HEK293 (cell line): Measurements from ENCODE around the gene SLC19A1.
A peak's percentile ranks its signal among the peaks of the same experiment; 100 is the strongest.

Source experiments
- CTCF ChIA-PET: fragments of 350-600 bp; formaldehyde crosslinking; extraction: SDS; loops from one replicate; lab custom pipeline; 2021; ENCODE audit warnings: antibody characterized with exemption; lab: Yijun Ruan, JAX
- POLR2A ChIA-PET: fragments of 300-600 bp; formaldehyde crosslinking; extraction: SDS; loops from one replicate; lab custom pipeline; 2020; ENCODE audit warnings: antibody characterized with exemption, inconsistent platforms; lab: Yijun Ruan, JAX
- H3K27ac ChIP-seq: fragments of 200-500 bp; sonication (Bioruptor generic); 2 replicates; pipeline ENCODE4 v1.5.1; 2014; ENCODE audit warnings: low read depth, low read length, control low read depth, inconsistent platforms; ENCODE audit errors: extremely low read depth
- H3K36me3 ChIP-seq, 2 experiments: fragments of 200-500 bp in 1 of 2; sonication (Bioruptor generic) in 1 of 2; 1 replicate in 1 of 2; 2 replicates in 1 of 2; pipeline ENCODE4 v1.5.1; 2014 to 2017; ENCODE audit warnings: inconsistent platforms in 2 of 2, low read length in 2 of 2; ENCODE audit not compliant: control insufficient read depth in 2 of 2, insufficient read depth in 1 of 2
- H3K4me1 ChIP-seq: fragments of 200-500 bp; sonication (Bioruptor generic); 2 replicates; pipeline ENCODE4 v1.5.1; 2014; ENCODE audit warnings: mild to moderate bottlenecking, low read length, inconsistent platforms; ENCODE audit not compliant: control insufficient read depth, insufficient read depth
- H3K4me3 ChIP-seq: 2 replicates; pipeline ENCODE4 v1.5.1; 2011; ENCODE audit warnings: low read depth, mild to moderate bottlenecking, control low read depth, low read length, moderate library complexity
- H3K9me3 ChIP-seq: fragments of 200-500 bp; sonication (Bioruptor generic); 2 replicates; pipeline ENCODE4 v1.5.1; 2014; ENCODE audit warnings: low read depth, low read length, inconsistent platforms; ENCODE audit not compliant: control insufficient read depth, insufficient read depth
- FEZF1 ChIP-seq: fragments of 450-650 bp; formaldehyde crosslinking; IDR thresholded peaks from 2 replicates; pipeline ENCODE4 v1.5.1; 2016; ENCODE audit warnings: missing biosample characterization, missing genetic modification characterization
- GLIS1 ChIP-seq: fragments of 450-650 bp; formaldehyde crosslinking; IDR thresholded peaks from 2 replicates; pipeline ENCODE4 v1.5.1; 2016; ENCODE audit warnings: missing biosample characterization, missing genetic modification characterization
- IKZF3 ChIP-seq: fragments of 450-650 bp; IDR thresholded peaks from 2 replicates; pipeline ENCODE4 v1.5.0; 2018; ENCODE audit warnings: missing biosample characterization, mild to moderate bottlenecking, missing genetic modification characterization, moderate library complexity
- KLF10 ChIP-seq: fragments of 450-650 bp; IDR thresholded peaks from 2 replicates; pipeline ENCODE4 v1.5.1; 2018; ENCODE audit warnings: missing biosample characterization, mild to moderate bottlenecking, missing genetic modification characterization
- KLF17 ChIP-seq: fragments of 450-650 bp; formaldehyde crosslinking; IDR thresholded peaks from 2 replicates; pipeline ENCODE4 v1.5.1; 2016; ENCODE audit warnings: missing biosample characterization, missing genetic modification characterization
- KLF8 ChIP-seq: fragments of 450-650 bp; formaldehyde crosslinking; IDR thresholded peaks from 2 replicates; pipeline ENCODE4 v1.5.1; 2016; ENCODE audit warnings: missing biosample characterization, missing genetic modification characterization
- KLF9 ChIP-seq: fragments of 450-650 bp; formaldehyde crosslinking; IDR thresholded peaks from 2 replicates; pipeline ENCODE4 v1.5.1; 2016; ENCODE audit warnings: missing biosample characterization, missing genetic modification characterization, low read depth
- REPIN1 ChIP-seq: fragments of 450-650 bp; formaldehyde crosslinking; IDR thresholded peaks from 2 replicates; pipeline ENCODE4 v1.5.1; 2017; ENCODE audit warnings: missing biosample characterization, missing genetic modification characterization, low read depth
- SCRT1 ChIP-seq: fragments of 450-650 bp; formaldehyde crosslinking; IDR thresholded peaks from 2 replicates; pipeline ENCODE4 v1.5.1; 2016; ENCODE audit warnings: missing biosample characterization, missing genetic modification characterization, borderline replicate concordance
- SCRT2 ChIP-seq: fragments of 450-650 bp; formaldehyde crosslinking; IDR thresholded peaks from 2 replicates; pipeline ENCODE4 v1.5.1; 2016; ENCODE audit warnings: missing biosample characterization, missing genetic modification characterization
- TCF7L2 ChIP-seq: IDR thresholded peaks from 2 replicates; pipeline ENCODE4 v1.6.1; 2011; ENCODE audit warnings: low read depth, mild to moderate bottlenecking, inconsistent platforms, low read length, moderate library complexity, borderline replicate concordance
- ZBTB17 ChIP-seq: fragments of 450-650 bp; formaldehyde crosslinking; IDR thresholded peaks from 2 replicates; pipeline ENCODE4 v1.5.1; 2016; ENCODE audit warnings: missing biosample characterization, missing genetic modification characterization
- ZBTB6 ChIP-seq: fragments of 450-650 bp; formaldehyde crosslinking; IDR thresholded peaks from 2 replicates; pipeline ENCODE4 v1.5.1; 2017; ENCODE audit warnings: missing biosample characterization, missing genetic modification characterization
- ZFP69B ChIP-seq: fragments of 450-650 bp; formaldehyde crosslinking; IDR thresholded peaks from 2 replicates; pipeline ENCODE4 v1.5.1; 2016; ENCODE audit warnings: missing biosample characterization, missing genetic modification characterization
- ZNF19 ChIP-seq: fragments of 450-650 bp; formaldehyde crosslinking; IDR thresholded peaks from 2 replicates; pipeline ENCODE4; 2016; ENCODE audit warnings: missing biosample characterization, missing genetic modification characterization, low read depth
- ZNF202 ChIP-seq: fragments of 450-650 bp; formaldehyde crosslinking; IDR thresholded peaks from 2 replicates; pipeline ENCODE4 v1.5.1; 2016; ENCODE audit warnings: missing biosample characterization, missing genetic modification characterization, borderline replicate concordance
- ZNF24 ChIP-seq: fragments of 450-650 bp; formaldehyde crosslinking; IDR thresholded peaks from 2 replicates; pipeline ENCODE4 v1.5.1; 2016; ENCODE audit warnings: missing biosample characterization, missing genetic modification characterization
- ZNF394 ChIP-seq: fragments of 450-650 bp; formaldehyde crosslinking; IDR thresholded peaks from 2 replicates; pipeline ENCODE4 v1.5.1; 2016; ENCODE audit warnings: missing biosample characterization, missing genetic modification characterization, mild to moderate bottlenecking, moderate library complexity, borderline replicate concordance
- ZNF555 ChIP-seq: fragments of 450-650 bp; formaldehyde crosslinking; conservative IDR thresholded peaks from 2 replicates; pipeline ENCODE4 v1.5.1; 2017; ENCODE audit warnings: missing biosample characterization, mild to moderate bottlenecking, missing genetic modification characterization, inconsistent platforms
- ZNF596 ChIP-seq: fragments of 450-650 bp; IDR thresholded peaks from 2 replicates; pipeline ENCODE4 v1.5.0; 2018; ENCODE audit warnings: missing biosample characterization, mild to moderate bottlenecking, missing genetic modification characterization, moderate library complexity
- ZNF692 ChIP-seq: fragments of 450-650 bp; formaldehyde crosslinking; IDR thresholded peaks from 2 replicates; pipeline ENCODE4 v1.5.1; 2016; ENCODE audit warnings: missing biosample characterization, missing genetic modification characterization
- ZNF701 ChIP-seq: fragments of 450-650 bp; formaldehyde crosslinking; IDR thresholded peaks from 2 replicates; pipeline ENCODE4 v1.5.1; 2016; ENCODE audit warnings: missing biosample characterization, missing genetic modification characterization
- TF ChIP-seq, protein P1 (sequence below): fragments of 450-650 bp; formaldehyde crosslinking; IDR thresholded peaks from 2 replicates; pipeline ENCODE4 v1.5.1; 2016; ENCODE audit warnings: missing biosample characterization, missing genetic modification characterization
- TF ChIP-seq, protein P2 (sequence below): fragments of 450-650 bp; formaldehyde crosslinking; IDR thresholded peaks from 2 replicates; pipeline ENCODE4 v1.5.1; 2016; ENCODE audit warnings: missing biosample characterization, missing genetic modification characterization
- TF ChIP-seq, protein P3 (sequence below): fragments of 450-650 bp; formaldehyde crosslinking; IDR thresholded peaks from 2 replicates; pipeline ENCODE4 v1.5.1; 2016; ENCODE audit warnings: missing biosample characterization, missing genetic modification characterization, low read depth
- TF ChIP-seq, protein P4 (sequence below): fragments of 450-650 bp; formaldehyde crosslinking; IDR thresholded peaks from 2 replicates; pipeline ENCODE4 v1.5.1; 2016; ENCODE audit warnings: missing biosample characterization, missing genetic modification characterization, borderline replicate concordance

SLC19A1 gene

GRCh38 chr21:45541221-45542039, 810 bp downstream of the SLC19A1 start:
- Histone ChIP-seq H3K4me3 (peak overlapping the region; percentile 60), H3K36me3 (peaks cover 0 to 13% of the 10 kb centered on the region in 2 experiments; a peak in 1 of 3 replicates), H3K9me3 (no peaks in the 10 kb centered on the region), H3K4me1 (0 out of 2 replicates have a peak, but pooled peaks cover 2% of the 10 kb centered on the region), H3K27ac (peak overlapping the region; percentile 43; the same call in 1 of the 2 replicates)
- ChIA-PET CTCF (interaction anchor here (0.8 kb wide), 1 partner anchor 9 kb away, joined by 3 read pairs; no protein-coding TSS in a partner anchor), POLR2A (interaction anchor here (0.5 to 1.4 kb wide), 2 partner anchors 14 to 15 kb away, joined by 3 read pairs; no protein-coding TSS in a partner anchor)
- peak; percentile 64 for TF ChIP-seq KLF9 (tag by site-specific recombination)
- TF ChIP-seq, protein P1, sequence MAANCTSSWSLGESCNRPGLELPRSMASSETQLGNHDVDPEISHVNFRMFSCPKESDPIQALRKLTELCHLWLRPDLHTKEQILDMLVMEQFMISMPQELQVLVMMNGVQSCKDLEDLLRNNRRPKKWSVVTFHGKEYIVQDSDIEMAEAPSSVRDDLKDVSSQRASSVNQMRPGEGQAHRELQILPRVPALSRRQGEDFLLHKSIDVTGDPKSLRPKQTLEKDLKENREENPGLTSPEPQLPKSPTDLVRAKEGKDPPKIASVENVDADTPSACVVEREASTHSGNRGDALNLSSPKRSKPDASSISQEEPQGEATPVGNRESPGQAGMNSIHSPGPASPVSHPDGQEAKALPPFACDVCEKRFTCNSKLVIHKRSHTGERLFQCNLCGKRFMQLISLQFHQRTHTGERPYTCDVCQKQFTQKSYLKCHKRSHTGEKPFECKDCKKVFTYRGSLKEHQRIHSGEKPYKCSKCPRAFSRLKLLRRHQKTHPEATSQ (tag by site-specific recombination): peak; percentile 44; the same call in 1 of the 2 replicates
- peak; percentile 98 for TF ChIP-seq SCRT1 (tag by site-specific recombination)
- TF ChIP-seq KLF8: peak; percentile 96
- TF ChIP-seq ZBTB17: peak; percentile 64
- no peak for TF ChIP-seq FEZF1 (tag by site-specific recombination)
- TF ChIP-seq ZNF202 (tag by site-specific recombination): no peak
- TF ChIP-seq GLIS1 (tag by site-specific recombination): peak; percentile 85
- TF ChIP-seq, protein P2, sequence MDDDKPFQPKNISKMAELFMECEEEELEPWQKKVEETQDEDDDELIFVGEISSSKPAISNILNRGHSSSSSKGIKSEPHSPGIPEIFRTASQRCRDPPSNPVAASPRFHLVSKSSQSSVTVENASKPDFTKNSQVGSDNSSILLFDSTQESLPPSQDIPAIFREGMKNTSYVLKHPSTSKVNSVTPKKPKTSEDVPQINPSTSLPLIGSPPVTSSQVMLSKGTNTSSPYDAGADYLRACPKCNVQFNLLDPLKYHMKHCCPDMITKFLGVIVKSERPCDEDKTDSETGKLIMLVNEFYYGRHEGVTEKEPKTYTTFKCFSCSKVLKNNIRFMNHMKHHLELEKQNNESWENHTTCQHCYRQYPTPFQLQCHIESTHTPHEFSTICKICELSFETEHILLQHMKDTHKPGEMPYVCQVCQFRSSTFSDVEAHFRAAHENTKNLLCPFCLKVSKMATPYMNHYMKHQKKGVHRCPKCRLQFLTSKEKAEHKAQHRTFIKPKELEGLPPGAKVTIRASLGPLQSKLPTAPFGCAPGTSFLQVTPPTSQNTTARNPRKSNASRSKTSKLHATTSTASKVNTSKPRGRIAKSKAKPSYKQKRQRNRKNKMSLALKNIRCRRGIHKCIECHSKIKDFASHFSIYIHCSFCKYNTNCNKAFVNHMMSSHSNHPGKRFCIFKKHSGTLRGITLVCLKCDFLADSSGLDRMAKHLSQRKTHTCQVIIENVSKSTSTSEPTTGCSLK: no peak
- no peak for TF ChIP-seq ZNF555
- TF ChIP-seq SCRT2 (tag by site-specific recombination): peak; percentile 100
- TF ChIP-seq IKZF3 (tag by site-specific recombination): peak; percentile 67
- TF ChIP-seq ZNF24 (tag by site-specific recombination): no peak
- TF ChIP-seq, protein P3, sequence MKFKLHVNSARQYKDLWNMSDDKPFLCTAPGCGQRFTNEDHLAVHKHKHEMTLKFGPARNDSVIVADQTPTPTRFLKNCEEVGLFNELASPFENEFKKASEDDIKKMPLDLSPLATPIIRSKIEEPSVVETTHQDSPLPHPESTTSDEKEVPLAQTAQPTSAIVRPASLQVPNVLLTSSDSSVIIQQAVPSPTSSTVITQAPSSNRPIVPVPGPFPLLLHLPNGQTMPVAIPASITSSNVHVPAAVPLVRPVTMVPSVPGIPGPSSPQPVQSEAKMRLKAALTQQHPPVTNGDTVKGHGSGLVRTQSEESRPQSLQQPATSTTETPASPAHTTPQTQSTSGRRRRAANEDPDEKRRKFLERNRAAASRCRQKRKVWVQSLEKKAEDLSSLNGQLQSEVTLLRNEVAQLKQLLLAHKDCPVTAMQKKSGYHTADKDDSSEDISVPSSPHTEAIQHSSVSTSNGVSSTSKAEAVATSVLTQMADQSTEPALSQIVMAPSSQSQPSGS: no peak
- TF ChIP-seq ZBTB6: no peak
- TF ChIP-seq ZFP69B (tag by site-specific recombination): no peak
- TF ChIP-seq REPIN1 (tag by site-specific recombination): no peak
- TF ChIP-seq TCF7L2: no peak
- TF ChIP-seq ZNF19 (tag by site-specific recombination): no peak
- TF ChIP-seq ZNF394 (tag by site-specific recombination): peak; percentile 35; the same call in 1 of the 2 replicates
- peak; percentile 73 for TF ChIP-seq KLF17 (tag by site-specific recombination)
- no peak for TF ChIP-seq ZNF596 (tag by site-specific recombination)
- TF ChIP-seq ZNF701 (tag by site-specific recombination): no peak; the same call in 1 of the 2 replicates
- peak; percentile 63; the same call in 1 of the 2 replicates for TF ChIP-seq KLF10 (tag by site-specific recombination)
- TF ChIP-seq, protein P4, sequence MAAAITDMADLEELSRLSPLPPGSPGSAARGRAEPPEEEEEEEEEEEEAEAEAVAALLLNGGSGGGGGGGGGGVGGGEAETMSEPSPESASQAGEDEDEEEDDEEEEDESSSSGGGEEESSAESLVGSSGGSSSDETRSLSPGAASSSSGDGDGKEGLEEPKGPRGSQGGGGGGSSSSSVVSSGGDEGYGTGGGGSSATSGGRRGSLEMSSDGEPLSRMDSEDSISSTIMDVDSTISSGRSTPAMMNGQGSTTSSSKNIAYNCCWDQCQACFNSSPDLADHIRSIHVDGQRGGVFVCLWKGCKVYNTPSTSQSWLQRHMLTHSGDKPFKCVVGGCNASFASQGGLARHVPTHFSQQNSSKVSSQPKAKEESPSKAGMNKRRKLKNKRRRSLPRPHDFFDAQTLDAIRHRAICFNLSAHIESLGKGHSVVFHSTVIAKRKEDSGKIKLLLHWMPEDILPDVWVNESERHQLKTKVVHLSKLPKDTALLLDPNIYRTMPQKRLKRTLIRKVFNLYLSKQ (tag by site-specific recombination): no peak
- TF ChIP-seq ZNF692 (tag by site-specific recombination): peak; percentile 47
